ENCODE data around the gene FCN1. TPM values are rescaled to one million over a fixed set of nuclear protein-coding genes. Genes with fewer than 3 reads are reported as not detected.

FCN1 gene
- total RNA-seq, 3 donors from 2014 or later: 0.46 to 6.0 (median 3.3) TPM

DNA sequence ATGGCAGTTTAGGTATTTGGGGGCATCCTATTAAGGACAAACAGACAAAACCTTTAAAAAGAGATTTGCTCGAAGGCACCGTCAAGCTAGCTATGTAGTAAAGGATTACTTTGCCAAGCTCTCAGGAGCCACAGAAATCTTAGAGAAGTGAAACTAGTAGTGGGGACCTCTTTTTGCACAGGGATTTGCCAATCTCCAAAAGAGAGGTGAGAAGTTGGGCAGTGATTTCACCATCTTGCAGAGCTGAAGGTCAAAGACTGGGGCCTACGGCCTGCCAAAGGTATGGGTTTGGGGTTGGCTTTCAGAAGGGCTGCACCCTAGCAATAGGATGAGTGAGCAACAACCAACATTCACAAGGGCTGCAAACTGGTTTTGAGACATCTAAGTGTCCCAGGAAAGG is 1.6 kb upstream of the FCN1 start:
- no peaks in the 10 kb centered on the region for H3K4me1 ChIP-seq (ENCODE audit: low read depth)
- H3K4me3 ChIP-seq: no peak overlapping the region
- ATAC-seq (no peak), DNase-seq (no peak)
- TF ChIP-seq CTCF (IDR thresholded peaks at IDR 0.05): no peak
- intact Hi-C loops (cut with DNase I, micrococcal nuclease): no loop called here
- H3K9me3 ChIP-seq: no peaks in the 10 kb centered on the region
- no peaks in the 10 kb centered on the region for H3K36me3 ChIP-seq (ENCODE audit: low read depth)

- Histone ChIP-seq H3K4me1 (ENCODE audit: low read depth) (no peaks in the 10 kb centered on the region), H3K4me3 (no peak overlapping the region), H3K9me3 (no peaks in the 10 kb centered on the region), H3K36me3 (ENCODE audit: low read depth) (no peaks in the 10 kb centered on the region)
- no peak for TF ChIP-seq CTCF (IDR thresholded peaks at IDR 0.05)
- ATAC-seq: no peak
- intact Hi-C loops (cut with DNase I, micrococcal nuclease): no loop called here
- no peak for DNase-seq
Measured at GRCh38 chr9:134918646-134919045, 934 bp upstream of the FCN1 start.

DNA sequence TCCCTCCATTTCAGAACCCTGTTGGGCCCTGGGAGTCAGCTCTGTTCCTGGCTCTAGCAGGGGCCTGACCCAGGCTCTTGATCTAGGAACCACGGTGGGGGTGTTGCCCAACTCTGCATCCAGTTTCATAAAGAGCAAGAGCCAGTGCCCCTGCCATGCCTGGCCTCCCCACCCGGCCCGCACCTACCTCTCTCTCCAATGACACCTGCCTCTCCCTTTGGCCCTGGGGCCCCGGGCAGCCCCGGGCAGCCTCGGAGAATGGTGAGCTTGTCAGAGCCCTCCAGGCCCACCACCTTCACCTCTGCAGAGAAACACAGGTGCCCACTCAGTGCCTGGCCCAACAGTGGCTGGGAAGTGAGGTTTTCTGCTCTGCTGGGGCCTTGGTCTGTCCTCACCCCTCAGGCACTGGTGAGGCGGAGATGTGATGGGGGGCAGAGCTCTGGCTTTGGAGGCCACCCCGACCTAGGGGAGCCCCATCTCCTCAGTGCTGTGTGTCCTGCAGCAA is 1.5 kb downstream of the FCN1 start:
- intact Hi-C loops (cut with DNase I, micrococcal nuclease): no loop called here
- DNase-seq (no peak), ATAC-seq (no peak)
- Histone ChIP-seq H3K4me3 (no peak overlapping the region), H3K36me3 (ENCODE audit: low read depth) (no peaks in the 10 kb centered on the region), H3K9me3 (no peaks in the 10 kb centered on the region), H3K4me1 (ENCODE audit: low read depth) (no peaks in the 10 kb centered on the region)
- no peak for TF ChIP-seq CTCF (IDR thresholded peaks at IDR 0.05)

- Histone ChIP-seq H3K9me3 (no peaks in the 10 kb centered on the region), H3K4me1 (ENCODE audit: low read depth) (no peaks in the 10 kb centered on the region), H3K4me3 (no peak overlapping the region), H3K36me3 (ENCODE audit: low read depth) (no peaks in the 10 kb centered on the region)
- intact Hi-C loops (cut with DNase I, micrococcal nuclease): no loop called here
- TF ChIP-seq CTCF (IDR thresholded peaks at IDR 0.05): no peak
- ATAC-seq: no peak
- no peak for DNase-seq
Measured at GRCh38 chr9:134915046-134915985, 2.4 kb downstream of the FCN1 start.

DNA sequence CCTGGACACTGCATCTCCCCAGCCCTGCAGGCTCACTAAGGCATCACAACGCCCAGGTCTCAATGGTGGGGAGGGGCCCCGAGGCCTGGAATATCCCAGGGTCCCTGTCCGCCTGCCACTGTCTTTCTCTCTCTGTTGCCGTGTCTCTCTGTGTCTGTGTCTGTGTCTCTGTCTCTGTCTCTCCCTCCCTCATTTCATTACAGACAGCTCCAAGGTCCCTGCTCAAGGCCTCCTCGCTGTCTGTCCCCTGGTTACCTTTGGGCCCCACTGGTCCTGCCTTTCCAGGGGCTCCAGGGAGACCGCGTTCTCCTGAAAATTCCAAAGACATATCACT is 3.2 kb downstream of the FCN1 start:
- Histone ChIP-seq H3K36me3 (ENCODE audit: low read depth) (no peaks in the 10 kb centered on the region), H3K4me1 (ENCODE audit: low read depth) (no peaks in the 10 kb centered on the region), H3K9me3 (no peaks in the 10 kb centered on the region), H3K4me3 (no peak overlapping the region)
- no peak for DNase-seq
- no peak for TF ChIP-seq CTCF (IDR thresholded peaks at IDR 0.05)
- no peak for ATAC-seq
- intact Hi-C loops (cut with DNase I, micrococcal nuclease): no loop called here
